ENCODE data around the gene CTTNBP2. TPM values are rescaled to one million over a fixed set of nuclear protein-coding genes. Genes with fewer than 3 reads are reported as not detected.
A peak's percentile ranks its signal among the peaks of the same experiment; 100 is the strongest.

CTTNBP2 gene
- total RNA-seq, 1 donor from 2014 or later: 6.6 TPM

GRCh38 chr7:117706210-117706609 is 167.0 kb downstream of the CTTNBP2 start:
- H3K27ac ChIP-seq: no peak overlapping the region
- intact Hi-C loops (cut with DNase I): no loop called here
- ATAC-seq: no peak
- H3K4me3 ChIP-seq: no peak overlapping the region
- no peak for TF ChIP-seq CTCF (IDR thresholded peaks at IDR 0.05)
- no peaks in the 10 kb centered on the region for H3K9me3 ChIP-seq
- no peaks in the 10 kb centered on the region for H3K27me3 ChIP-seq (ENCODE audit: low read depth)
- no peak for DNase-seq
- no peaks in the 10 kb centered on the region for H3K4me1 ChIP-seq
- no peaks in the 10 kb centered on the region for H3K36me3 ChIP-seq

- DNase-seq (no peak), ATAC-seq (no peak)
- Histone ChIP-seq H3K27ac (no peak overlapping the region), H3K4me1 (no peaks in the 10 kb centered on the region), H3K36me3 (no peaks in the 10 kb centered on the region), H3K27me3 (ENCODE audit: low read depth) (no peaks in the 10 kb centered on the region), H3K9me3 (no peaks in the 10 kb centered on the region), H3K4me3 (no peak overlapping the region)
- TF ChIP-seq CTCF (IDR thresholded peaks at IDR 0.05): no peak
- intact Hi-C loops (cut with DNase I): no loop called here
These were observed 167.6 kb downstream of the CTTNBP2 start for GRCh38 chr7:117705630-117706029.

- no peak for TF ChIP-seq CTCF (IDR thresholded peaks at IDR 0.05)
- no peak for ATAC-seq
- intact Hi-C loops (cut with DNase I): no loop called here
These were observed 169.2 kb downstream of the CTTNBP2 start for GRCh38 chr7:117704063-117704462.

GRCh38 chr7:117698018-117698417 is 175.2 kb downstream of the CTTNBP2 start:
- ATAC-seq (peak; percentile 61 to 86), DNase-seq (no peak)
- no peaks in the 10 kb centered on the region for H3K27me3 ChIP-seq (ENCODE audit: low read depth)
- intact Hi-C loops (cut with DNase I): no loop called here
- no peak overlapping the region for H3K27ac ChIP-seq
- TF ChIP-seq CTCF (IDR thresholded peaks at IDR 0.05): no peak
- H3K36me3 ChIP-seq: no peaks in the 10 kb centered on the region
- no peaks in the 10 kb centered on the region for H3K9me3 ChIP-seq
- no peaks in the 10 kb centered on the region for H3K4me1 ChIP-seq
- H3K4me3 ChIP-seq: no peak overlapping the region

More at GRCh38 chr7:117704063-117704462, 169.2 kb downstream of the CTTNBP2 start:
- DNase-seq: no peak
- Histone ChIP-seq H3K4me1 (no peaks in the 10 kb centered on the region), H3K9me3 (no peaks in the 10 kb centered on the region), H3K27ac (no peak overlapping the region), H3K4me3 (no peak overlapping the region), H3K36me3 (no peaks in the 10 kb centered on the region), H3K27me3 (ENCODE audit: low read depth) (no peaks in the 10 kb centered on the region)

- H3K27me3 ChIP-seq (ENCODE audit: low read depth): no peaks in the 10 kb centered on the region
- H3K4me1 ChIP-seq: no peaks in the 10 kb centered on the region
These were observed 180.9 kb downstream of the CTTNBP2 start for GRCh38 chr7:117692338-117692737.

More at GRCh38 chr7:117692338-117692737, 180.9 kb downstream of the CTTNBP2 start:
- no peak for TF ChIP-seq CTCF (IDR thresholded peaks at IDR 0.05)
- ATAC-seq: no peak
- intact Hi-C loops (cut with DNase I): no loop called here
- no peak overlapping the region for H3K4me3 ChIP-seq
- no peak overlapping the region for H3K27ac ChIP-seq
- no peaks in the 10 kb centered on the region for H3K36me3 ChIP-seq
- DNase-seq: no peak
- H3K9me3 ChIP-seq: no peaks in the 10 kb centered on the region
